Measurements from ENCODE around the gene ATP2C2.
"Not testable (repeated sequence)": the region's sequence is repeated elsewhere in the genome, so short reads cannot be mapped to it uniquely, and the experiment has no call there.

ATP2C2 gene

DNA sequence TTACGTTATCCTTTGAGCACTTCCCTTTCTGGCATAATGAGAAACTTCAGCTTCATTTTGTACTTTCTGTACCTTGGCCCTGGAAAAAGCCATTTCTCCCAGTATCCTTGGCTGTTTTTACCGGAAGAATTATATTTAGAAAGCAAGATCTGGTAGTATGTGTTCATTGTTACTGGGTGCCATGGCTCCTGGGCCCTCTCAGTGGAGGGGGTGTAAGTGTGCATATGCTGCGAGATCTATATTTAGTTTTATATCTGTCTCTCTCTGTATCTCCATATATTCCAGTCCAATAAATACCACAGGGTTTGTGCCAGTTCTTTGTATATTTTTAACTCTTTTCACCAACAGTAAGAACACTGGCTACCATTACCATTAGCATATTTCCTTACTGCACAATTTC is 17.7 kb downstream of the ATP2C2 start:
- intact Hi-C loops (cut with DNase I), result no loop called here
- DNase-seq, result peak in 1 of 10 donors; percentile 84

DNA sequence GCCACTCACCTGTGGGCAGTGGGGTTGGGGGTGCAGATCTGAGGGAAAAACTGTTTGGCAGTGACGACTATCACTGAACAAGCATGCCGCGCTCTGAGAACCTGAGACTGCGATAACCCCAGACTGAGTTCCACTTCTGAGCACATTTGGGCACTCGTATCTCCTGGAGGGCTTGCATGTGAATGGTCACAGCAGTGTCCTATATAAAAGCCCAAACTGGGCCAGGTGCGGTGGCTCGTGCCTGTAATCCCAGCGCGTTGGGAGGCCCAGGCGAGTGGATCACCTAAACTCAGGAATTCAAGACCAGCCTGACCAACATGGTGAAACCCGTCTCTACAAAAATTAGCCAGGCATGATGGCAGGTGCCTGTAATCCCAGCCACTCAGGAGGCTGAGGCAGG is 18.7 kb downstream of the ATP2C2 start:
- intact Hi-C loops (cut with DNase I), result no loop called here
- DNase-seq, result peak in 2 of 10 donors; percentile 42 to 70

GRCh38 chr16:84390131-84390785 is 21.9 kb downstream of the ATP2C2 start:
- peak in 2 of 10 donors; percentile 70 to 90 for DNase-seq
- intact Hi-C loops (cut with DNase I), result no loop called here

GRCh38 chr16:84391151-84392030 is 23.1 kb downstream of the ATP2C2 start:
- intact Hi-C loops (cut with DNase I), result no loop called here
- peak in 8 of 10 donors; percentile 27 to 87 (median 36) for DNase-seq

DNA sequence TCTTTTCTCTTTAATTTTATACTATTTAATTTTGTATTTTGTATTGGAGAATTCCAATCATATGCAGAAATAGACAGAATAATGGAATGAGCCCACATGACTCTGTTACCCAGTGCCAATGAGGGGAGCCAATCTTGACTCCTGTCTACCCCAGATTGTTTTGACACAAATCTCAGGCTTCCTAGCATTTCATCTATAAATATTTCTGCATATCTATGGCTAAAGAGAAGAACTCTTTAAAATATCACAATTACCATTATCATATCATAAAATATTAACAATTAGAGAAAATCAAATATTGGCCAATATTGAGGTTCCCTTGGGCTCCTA is 23.7 kb downstream of the ATP2C2 start:
- intact Hi-C loops (cut with DNase I), result no loop called here
- DNase-seq, result no peak

DNA sequence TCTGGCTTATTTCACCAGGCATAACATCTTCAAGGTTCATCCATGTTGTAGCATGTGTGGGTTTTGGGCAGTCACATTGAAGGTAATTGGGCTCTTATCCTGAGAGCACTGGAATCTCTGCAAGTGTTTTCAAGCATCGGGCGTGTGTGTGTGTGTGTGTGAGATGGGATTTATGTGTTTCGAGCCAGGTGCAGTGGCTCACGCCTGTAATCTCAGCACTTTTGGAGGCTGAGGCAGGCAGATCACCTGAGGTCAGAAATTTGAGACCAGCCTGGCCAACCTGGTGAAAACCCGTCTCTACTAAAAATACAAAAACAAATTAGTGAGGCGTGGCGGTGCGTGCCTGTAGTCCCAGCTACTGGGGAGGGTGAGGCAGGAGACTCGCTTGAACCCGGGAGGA is 27.7 kb downstream of the ATP2C2 start:
- DNase-seq, result peak in 1 of 10 donors; percentile 27
- intact Hi-C loops (cut with DNase I), result not testable (repeated sequence)

GRCh38 chr16:84396537-84397008 is 28.2 kb downstream of the ATP2C2 start:
- intact Hi-C loops (cut with DNase I), result no loop called here
- DNase-seq, result peak in 1 of 10 donors; percentile 22

GRCh38 chr16:84397090-84397489 is 28.8 kb downstream of the ATP2C2 start:
- DNase-seq, result no peak
- intact Hi-C loops (cut with DNase I), result no loop called here

- intact Hi-C loops (cut with DNase I), result no loop called here
- DNase-seq, result no peak
Measured at GRCh38 chr16:84398701-84399100, 30.4 kb downstream of the ATP2C2 start.

DNA sequence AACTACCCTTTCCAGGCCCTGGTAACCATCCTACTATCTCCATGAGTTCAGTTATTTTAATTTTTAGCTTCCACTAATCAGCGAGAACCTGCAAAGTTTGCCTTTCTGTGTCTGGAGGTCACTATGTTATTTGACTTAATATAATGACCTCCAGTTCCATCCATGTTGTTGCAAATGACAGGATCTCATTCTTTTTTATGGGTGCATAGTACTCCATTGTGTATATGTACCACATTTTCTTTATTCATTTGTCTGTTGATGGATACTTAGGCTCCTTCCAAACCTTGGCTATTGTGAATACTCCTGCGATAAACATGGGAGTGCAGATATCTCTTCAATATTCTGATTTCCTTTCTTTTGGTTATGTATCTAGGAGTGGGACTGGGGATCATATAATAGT is 31.6 kb downstream of the ATP2C2 start:
- intact Hi-C loops (cut with DNase I); DNase-seq: not testable (repeated sequence)

DNA sequence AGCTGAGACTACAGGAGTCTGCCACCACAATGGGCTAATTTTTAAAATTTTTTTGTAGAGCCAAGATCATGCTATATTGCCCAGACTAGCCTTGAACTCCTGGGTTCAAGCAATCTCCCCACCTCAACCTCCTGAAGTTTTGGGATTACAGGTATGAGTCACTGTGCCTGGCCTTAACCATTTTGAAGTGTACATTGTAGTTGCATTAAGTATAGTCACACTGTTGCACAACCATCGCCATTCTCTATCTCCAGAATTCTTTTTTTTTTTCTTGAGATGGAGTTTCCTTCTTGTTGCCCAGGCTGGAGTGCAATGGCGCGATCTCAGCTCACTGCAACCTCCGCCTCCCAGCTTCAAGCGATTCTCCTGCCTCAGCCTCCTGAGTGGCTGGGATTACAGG is 35.1 kb downstream of the ATP2C2 start:
- intact Hi-C loops (cut with DNase I), result not testable (repeated sequence)
- peak in 1 of 10 donors; percentile 31 for DNase-seq

GRCh38 chr16:84404324-84404723 is 36.0 kb downstream of the ATP2C2 start:
- intact Hi-C loops (cut with DNase I), result no loop called here

GRCh38 chr16:84404936-84405639 is 36.8 kb downstream of the ATP2C2 start:
- intact Hi-C loops (cut with DNase I), result loop anchor here (5.0 kb wide), 2 partner anchors 48 to 77 kb away; no protein-coding TSS in a partner anchor
- DNase-seq, result peak in 2 of 10 donors; percentile 65 to 73

More at GRCh38 chr16:84404324-84404723, 36.0 kb downstream of the ATP2C2 start:
- peak in 1 of 10 donors; percentile 2 for DNase-seq

- intact Hi-C loops (cut with DNase I), result loop anchor here (1.0 to 5.0 kb wide), 4 partner anchors 49 to 219 kb away; partner anchors contain the start of gene TAF1C
- DNase-seq, result peak; percentile 69 to 97 (median 82)
Measured at GRCh38 chr16:84406006-84406963, 37.9 kb downstream of the ATP2C2 start.

DNA sequence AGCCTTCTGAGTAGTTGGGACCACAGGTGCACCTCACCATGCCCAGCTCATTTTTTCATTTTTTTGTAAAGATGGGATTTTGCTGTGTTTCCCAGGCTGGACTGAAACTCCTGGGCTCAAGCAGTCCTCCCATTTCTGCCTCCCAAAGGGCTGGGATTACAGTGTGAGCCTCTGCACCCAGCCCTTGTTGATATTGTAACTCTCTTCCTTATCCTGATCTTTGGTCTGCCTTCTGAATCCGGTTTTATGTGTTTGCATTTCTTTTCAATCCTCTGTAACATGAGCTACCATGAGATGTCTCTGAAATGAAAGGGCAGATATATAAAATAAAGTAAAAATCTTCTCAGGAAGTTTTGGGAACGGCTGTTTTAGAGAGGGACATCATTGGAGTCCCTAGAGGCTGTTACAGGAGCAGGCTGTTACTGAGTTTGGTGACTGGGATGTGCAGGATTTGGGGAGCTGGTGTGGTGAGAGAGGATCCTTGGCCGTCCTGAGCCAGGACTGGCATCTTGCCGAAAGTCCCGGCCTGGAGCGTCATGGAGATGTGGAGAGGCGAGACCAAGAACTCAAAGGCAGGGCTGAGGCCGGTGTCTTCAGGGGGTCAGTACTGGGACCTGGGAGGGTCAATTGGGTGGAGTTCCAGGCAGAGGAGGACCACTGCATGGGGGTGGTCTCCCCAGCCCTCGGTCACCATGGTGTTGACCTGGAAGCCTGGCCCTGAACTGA is 39.4 kb downstream of the ATP2C2 start:
- peak in 1 of 10 donors; percentile 72 for DNase-seq
- intact Hi-C loops (cut with DNase I), result loop anchor here (2.0 to 5.0 kb wide), 3 partner anchors 50 to 221 kb away; partner anchors contain the start of gene TAF1C

GRCh38 chr16:84408314-84408690 is 40.0 kb downstream of the ATP2C2 start:
- intact Hi-C loops (cut with DNase I), result loop anchor here (5.0 kb wide), 2 partner anchors 51 to 74 kb away; no protein-coding TSS in a partner anchor
- no peak for DNase-seq

- DNase-seq, result peak in 1 of 10 donors; percentile 7
- intact Hi-C loops (cut with DNase I), result loop anchor here (5.0 kb wide), 2 partner anchors 52 to 73 kb away; no protein-coding TSS in a partner anchor
Measured at GRCh38 chr16:84408856-84409255, 40.5 kb downstream of the ATP2C2 start.

DNA sequence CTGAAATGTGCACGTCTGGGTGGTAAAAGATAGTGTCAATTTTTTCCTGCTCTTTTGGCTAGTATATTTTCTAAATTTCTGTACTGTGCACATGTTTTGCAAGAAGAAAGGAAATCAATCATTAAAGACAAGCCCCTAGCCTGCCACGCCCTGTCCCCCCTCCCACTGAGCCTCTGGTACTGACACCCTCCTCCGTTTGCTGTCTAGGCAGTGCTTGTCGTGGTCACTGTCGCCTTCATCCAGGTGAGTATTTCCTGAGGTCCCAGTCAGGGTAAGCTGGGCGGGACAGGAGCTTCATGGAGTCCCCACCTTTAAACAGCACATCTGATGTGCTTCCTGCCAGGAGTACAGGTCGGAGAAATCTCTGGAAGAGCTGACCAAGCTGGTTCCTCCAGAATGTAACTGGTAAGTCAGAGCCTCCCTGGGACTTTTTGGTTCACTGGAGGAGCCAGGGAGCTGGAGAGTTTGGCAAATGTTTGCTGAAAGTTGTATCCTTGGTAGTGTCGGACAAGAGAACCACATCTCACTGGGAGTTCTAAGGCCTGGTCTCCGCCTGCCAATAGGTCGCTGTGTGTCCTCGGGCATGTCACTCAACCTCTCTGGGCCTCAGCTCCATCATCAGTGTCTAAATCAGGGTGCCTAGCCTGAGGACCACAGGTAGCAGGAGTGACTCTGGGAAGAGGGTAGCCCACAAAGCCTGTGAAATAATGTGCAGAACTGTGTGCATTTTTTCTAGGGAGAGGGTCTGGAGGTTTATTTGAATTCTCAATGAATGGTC is 42.2 kb downstream of the ATP2C2 start:
- intact Hi-C loops (cut with DNase I), result no loop called here
- DNase-seq, result peak in 3 of 10 donors; percentile 9 to 67 (median 31)
